SK-N-SH (cell line): ENCODE data around the gene MS4A4A. TPM values are rescaled to one million over a fixed set of nuclear protein-coding genes. Genes with fewer than 3 reads are reported as not detected.

ENCODE experiments used
- CTCF ChIA-PET: fragments of 300-600, 350-600 bp; formaldehyde crosslinking; extraction: SDS; loops from one replicate; lab custom pipeline; 2021; lab: Yijun Ruan, JAX
- POLR2A ChIA-PET: fragments of 350-600 bp; sonication (Branson Sonifier 250); formaldehyde crosslinking; extraction: SDS; loops from one replicate; lab custom pipeline; 2020; ENCODE audit warnings: antibody characterized with exemption, inconsistent platforms; lab: Yijun Ruan, JAX
- DNase-seq: peaks from one replicate; pipeline ENCODE4 v3.0.0; 2012
- H2AFZ ChIP-seq: fragments of 200-600 bp; sonication (generic); 2 replicates; pipeline ENCODE4 v1.8.1; 2016; ENCODE audit warnings: antibody characterized with exemption, mild to moderate bottlenecking, low read depth
- H3F3A ChIP-seq: fragments of 200-600 bp; sonication (generic); replicated peaks from 2 replicates; pipeline ENCODE3; 2016; ENCODE audit warnings: antibody characterized with exemption, mild to moderate bottlenecking; ENCODE audit not compliant: insufficient read depth
- H3K27ac ChIP-seq, 2 experiments: fragments of 200-500 bp in 1 of 2; fragments of 200-600 bp in 1 of 2; sonication (Bioruptor generic) in 1 of 2; sonication (generic), shearing (Covaris generic) in 1 of 2; 2 replicates each; pipeline versions ENCODE4 v1.5.1 to v1.6.1; 2014 to 2016; ENCODE audit warnings: low read depth in 2 of 2, inconsistent platforms in 1 of 2, low read length in 1 of 2, mild to moderate bottlenecking in 1 of 2, mixed read lengths in 1 of 2
- H3K27me3 ChIP-seq: fragments of 200-600 bp; sonication (generic), shearing (Covaris generic); 2 replicates; pipeline ENCODE4 v1.6.1; 2016; ENCODE audit warnings: mixed run types; ENCODE audit not compliant: insufficient read depth
- H3K36me3 ChIP-seq, 2 experiments: fragments of 200-500 bp in 1 of 2; fragments of 200-600 bp in 1 of 2; sonication (Bioruptor generic) in 1 of 2; sonication (generic) in 1 of 2; replicated peaks in 1 of 2; 2 replicates each; pipeline versions ENCODE3 to v1.5.1; 2014 to 2016; ENCODE audit warnings: low read length in 1 of 2, mild to moderate bottlenecking in 1 of 2; ENCODE audit not compliant: insufficient read depth in 2 of 2, control insufficient read depth in 1 of 2
- H3K4me1 ChIP-seq, 2 experiments: fragments of 200-500 bp in 1 of 2; fragments of 200-600 bp in 1 of 2; sonication (Bioruptor generic) in 1 of 2; sonication (generic), shearing (Covaris generic) in 1 of 2; 2 replicates each; pipeline versions ENCODE4 v1.5.1 to v1.6.1; 2014 to 2016; ENCODE audit warnings: low read depth in 1 of 2, low read length in 1 of 2, mixed run types in 1 of 2; ENCODE audit not compliant: insufficient read depth in 2 of 2, control insufficient read depth in 1 of 2
- H3K4me2 ChIP-seq: fragments of 200-600 bp; sonication (generic), shearing (Covaris generic); 2 replicates; pipeline ENCODE4 v1.6.1; 2017; ENCODE audit warnings: mixed run types
- H3K4me3 ChIP-seq, 2 experiments: fragments of 200-500 bp in 1 of 2; fragments of 200-600 bp in 1 of 2; sonication (Bioruptor generic) in 1 of 2; sonication (generic), shearing (Covaris generic) in 1 of 2; 2 replicates each; pipeline versions ENCODE4 v1.5.1 to v1.8.1; 2014 to 2016; ENCODE audit warnings: low read depth in 2 of 2, inconsistent platforms in 1 of 2, low read length in 1 of 2, mild to moderate bottlenecking in 1 of 2, mixed read lengths in 1 of 2, moderate library complexity in 1 of 2
- H3K79me2 ChIP-seq: fragments of 200-600 bp; sonication (generic); 2 replicates; pipeline ENCODE4 v1.8.1; 2017; ENCODE audit warnings: mild to moderate bottlenecking; ENCODE audit not compliant: insufficient read depth
- H3K9ac ChIP-seq: fragments of 200-600 bp; sonication (generic); 2 replicates; pipeline ENCODE4 v1.6.1; 2017; ENCODE audit warnings: mixed run types
- H3K9me2 ChIP-seq: fragments of 200-600 bp; sonication (generic); 2 replicates; pipeline ENCODE4 v1.6.1; 2017; ENCODE audit warnings: mixed run types
- H3K9me3 ChIP-seq: fragments of 200-600 bp; sonication (generic); 2 replicates; pipeline ENCODE4 v1.6.1; 2017; ENCODE audit warnings: mixed run types, mild to moderate bottlenecking, moderate library complexity
- H4K20me1 ChIP-seq: fragments of 200-600 bp; sonication (generic); 2 replicates; pipeline ENCODE4 v1.6.1; 2017; ENCODE audit warnings: mild to moderate bottlenecking, mixed run types; ENCODE audit not compliant: insufficient read depth
- EP300 ChIP-seq, 2 experiments: IDR thresholded peaks; 2 replicates each; pipeline versions ENCODE4 v1.4.0 to v1.6.1; 2012; ENCODE audit warnings: borderline replicate concordance in 1 of 2, low read depth in 1 of 2, low read length in 1 of 2
- FOXM1 ChIP-seq: IDR thresholded peaks from 2 replicates; pipeline ENCODE4 v1.4.0; 2012; ENCODE audit warnings: low read depth, mild to moderate bottlenecking
- GATA2 ChIP-seq: sonication (generic); formaldehyde crosslinking; IDR thresholded peaks from 2 replicates; pipeline ENCODE4 v1.5.0; 2020; ENCODE audit warnings: mild to moderate bottlenecking, missing genetic modification reagents
- MEF2A ChIP-seq: IDR thresholded peaks from 2 replicates; pipeline ENCODE4 v1.4.0; 2012; ENCODE audit warnings: low read depth, borderline replicate concordance
- MXI1 ChIP-seq: IDR thresholded peaks from 2 replicates; pipeline ENCODE4 v1.6.1; 2012; ENCODE audit warnings: mild to moderate bottlenecking, low read depth, low read length, improper control_type of control experiment
- NRF1 ChIP-seq: IDR thresholded peaks from 2 replicates; pipeline ENCODE4 v1.6.1; 2012; ENCODE audit warnings: low read depth, mild to moderate bottlenecking, low read length
- RCOR1 ChIP-seq: fragments of 150-350 bp; IDR thresholded peaks from 2 replicates; pipeline ENCODE4 v1.6.1; 2017; ENCODE audit warnings: antibody characterized with exemption, low read length
- RXRA ChIP-seq: IDR thresholded peaks from 2 replicates; pipeline ENCODE4 v1.4.0; 2012; ENCODE audit warnings: low read depth, mild to moderate bottlenecking, borderline replicate concordance
- SIN3A ChIP-seq: IDR thresholded peaks from 2 replicates; pipeline ENCODE4 v1.6.1; 2012; ENCODE audit warnings: low read depth, mild to moderate bottlenecking, low read length, moderate library complexity, borderline replicate concordance
- TAF1 ChIP-seq: IDR thresholded peaks from 2 replicates; pipeline ENCODE4 v1.6.1; 2012; ENCODE audit warnings: low read depth, mild to moderate bottlenecking, low read length, moderate library complexity, borderline replicate concordance
- TCF12 ChIP-seq: IDR thresholded peaks from 2 replicates; pipeline ENCODE4 v1.4.0; 2012
- TEAD4 ChIP-seq: IDR thresholded peaks from 2 replicates; pipeline ENCODE4 v1.4.0; 2012; ENCODE audit warnings: mild to moderate bottlenecking, borderline replicate concordance; ENCODE audit not compliant: insufficient read depth
- YY1 ChIP-seq: IDR thresholded peaks from 2 replicates; pipeline ENCODE4 v1.4.0; 2012; ENCODE audit warnings: low read depth, mild to moderate bottlenecking
- WGBS: methylation state at CpG from one replicate; pipeline ENCODE4 v1.1.6; 2017; ENCODE audit warnings: low lambda C conversion rate; 5-methylcytosine and 5-hydroxymethylcytosine counted together
- polyA plus RNA-seq, 3 experiments: library from polyadenylated mRNA; depleted of rRNA; stranded (reverse); fragments of >200 nt; gene quantifications; 2 replicates each; pipeline ENCODE4 v1.2.3, GENCODE V29; 2012
- TF ChIP-seq, protein P1 (sequence below): IDR thresholded peaks from 2 replicates; pipeline ENCODE4 v1.6.1; 2012; ENCODE audit warnings: mild to moderate bottlenecking, low read depth, low read length, moderate library complexity
- TF ChIP-seq, protein P2 (sequence below): IDR thresholded peaks from 2 replicates; pipeline ENCODE4 v1.4.0; 2012; ENCODE audit warnings: low read depth
- TF ChIP-seq, protein P3 (sequence below): fragments of 200-600 bp; sonication (generic); IDR thresholded peaks from 2 replicates; pipeline ENCODE4 v1.6.1; 2017; ENCODE audit warnings: antibody characterized with exemption, mild to moderate bottlenecking, moderate library complexity
- TF ChIP-seq, protein P4 (sequence below): fragments of 150-350 bp; IDR thresholded peaks from 2 replicates; pipeline ENCODE4 v1.6.1; 2016; ENCODE audit warnings: mild to moderate bottlenecking, low read depth, low read length

MS4A4A gene
- polyA plus RNA-seq, 1 of the 3 experiments (the other 2 are of a cell fraction) = not detected

GRCh38 chr11:60310407-60310998, 30.0 kb downstream of the MS4A4A start:
- H3K4me1 ChIP-seq = no peaks in the 10 kb centered on the region
- no peaks in the 10 kb centered on the region for H3K36me3 ChIP-seq
- H3K9ac ChIP-seq = no peak overlapping the region
- H4K20me1 ChIP-seq = no peaks in the 10 kb centered on the region
- WGBS = 0% methylated on average over 5 of the region's 5 CpGs
- POLR2A ChIA-PET = no interaction called here
- no peaks in the 10 kb centered on the region for H3K9me3 ChIP-seq
- no peaks in the 10 kb centered on the region for H3K79me2 ChIP-seq
- H3K9me2 ChIP-seq = no peaks in the 10 kb centered on the region
- TF ChIP-seq, protein P1, sequence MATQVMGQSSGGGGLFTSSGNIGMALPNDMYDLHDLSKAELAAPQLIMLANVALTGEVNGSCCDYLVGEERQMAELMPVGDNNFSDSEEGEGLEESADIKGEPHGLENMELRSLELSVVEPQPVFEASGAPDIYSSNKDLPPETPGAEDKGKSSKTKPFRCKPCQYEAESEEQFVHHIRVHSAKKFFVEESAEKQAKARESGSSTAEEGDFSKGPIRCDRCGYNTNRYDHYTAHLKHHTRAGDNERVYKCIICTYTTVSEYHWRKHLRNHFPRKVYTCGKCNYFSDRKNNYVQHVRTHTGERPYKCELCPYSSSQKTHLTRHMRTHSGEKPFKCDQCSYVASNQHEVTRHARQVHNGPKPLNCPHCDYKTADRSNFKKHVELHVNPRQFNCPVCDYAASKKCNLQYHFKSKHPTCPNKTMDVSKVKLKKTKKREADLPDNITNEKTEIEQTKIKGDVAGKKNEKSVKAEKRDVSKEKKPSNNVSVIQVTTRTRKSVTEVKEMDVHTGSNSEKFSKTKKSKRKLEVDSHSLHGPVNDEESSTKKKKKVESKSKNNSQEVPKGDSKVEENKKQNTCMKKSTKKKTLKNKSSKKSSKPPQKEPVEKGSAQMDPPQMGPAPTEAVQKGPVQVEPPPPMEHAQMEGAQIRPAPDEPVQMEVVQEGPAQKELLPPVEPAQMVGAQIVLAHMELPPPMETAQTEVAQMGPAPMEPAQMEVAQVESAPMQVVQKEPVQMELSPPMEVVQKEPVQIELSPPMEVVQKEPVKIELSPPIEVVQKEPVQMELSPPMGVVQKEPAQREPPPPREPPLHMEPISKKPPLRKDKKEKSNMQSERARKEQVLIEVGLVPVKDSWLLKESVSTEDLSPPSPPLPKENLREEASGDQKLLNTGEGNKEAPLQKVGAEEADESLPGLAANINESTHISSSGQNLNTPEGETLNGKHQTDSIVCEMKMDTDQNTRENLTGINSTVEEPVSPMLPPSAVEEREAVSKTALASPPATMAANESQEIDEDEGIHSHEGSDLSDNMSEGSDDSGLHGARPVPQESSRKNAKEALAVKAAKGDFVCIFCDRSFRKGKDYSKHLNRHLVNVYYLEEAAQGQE = no peak
- no peak for TF ChIP-seq RCOR1
- TF ChIP-seq MXI1 = no peak
- no peak for TF ChIP-seq TCF12
- no peak for TF ChIP-seq TEAD4
- TF ChIP-seq MEF2A = no peak
- no peak for TF ChIP-seq GATA2 (CRISPR knock-in tag)
- TF ChIP-seq, all 33 proteins: peak for 0
- CTCF ChIA-PET = no interaction called here
- no peak overlapping the region for H3K4me2 ChIP-seq
- no peak overlapping the region for H2AFZ ChIP-seq
- no peak overlapping the region for H3K27ac ChIP-seq
- H3K4me3 ChIP-seq = no peak overlapping the region
- H3K27me3 ChIP-seq = no peaks in the 10 kb centered on the region
- no peaks in the 10 kb centered on the region for H3F3A ChIP-seq
- no peak for DNase-seq

GRCh38 chr11:60314635-60315321, 34.3 kb downstream of the MS4A4A start:
- H3K4me2 ChIP-seq = no peak overlapping the region
- no peak overlapping the region for H2AFZ ChIP-seq
- no peaks in the 10 kb centered on the region for H3K4me1 ChIP-seq
- H3K79me2 ChIP-seq = no peaks in the 10 kb centered on the region
- H4K20me1 ChIP-seq = no peaks in the 10 kb centered on the region
- ChIA-PET POLR2A (no interaction called here), CTCF (interaction anchor here (1.0 to 1.2 kb wide), 2 partner anchors 19 to 49 kb away, joined by 3 read pairs; no protein-coding TSS in a partner anchor)
- 2% methylated on average over 2 of the region's 2 CpGs for WGBS
- no peak overlapping the region for H3K9ac ChIP-seq
- no peaks in the 10 kb centered on the region for H3K9me3 ChIP-seq
- H3K9me2 ChIP-seq = no peaks in the 10 kb centered on the region
- H3F3A ChIP-seq = no peaks in the 10 kb centered on the region
- DNase-seq = no peak
- H3K4me3 ChIP-seq = no peak overlapping the region
- no peaks in the 10 kb centered on the region for H3K27me3 ChIP-seq
- H3K36me3 ChIP-seq = no peaks in the 10 kb centered on the region
- no peak overlapping the region for H3K27ac ChIP-seq
- TF ChIP-seq TAF1 = no peak
- no peak for TF ChIP-seq MXI1
- no peak for TF ChIP-seq EP300 (IDR thresholded peaks at IDR 0.05; ENCODE audit: borderline replicate concordance in 1 of 2, low read depth in 1 of 2, low read length in 1 of 2)
- TF ChIP-seq, protein P2, sequence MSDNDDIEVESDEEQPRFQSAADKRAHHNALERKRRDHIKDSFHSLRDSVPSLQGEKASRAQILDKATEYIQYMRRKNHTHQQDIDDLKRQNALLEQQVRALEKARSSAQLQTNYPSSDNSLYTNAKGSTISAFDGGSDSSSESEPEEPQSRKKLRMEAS = no peak
- TF ChIP-seq RXRA = no peak
- TF ChIP-seq YY1 = no peak
- TF ChIP-seq, protein P3, sequence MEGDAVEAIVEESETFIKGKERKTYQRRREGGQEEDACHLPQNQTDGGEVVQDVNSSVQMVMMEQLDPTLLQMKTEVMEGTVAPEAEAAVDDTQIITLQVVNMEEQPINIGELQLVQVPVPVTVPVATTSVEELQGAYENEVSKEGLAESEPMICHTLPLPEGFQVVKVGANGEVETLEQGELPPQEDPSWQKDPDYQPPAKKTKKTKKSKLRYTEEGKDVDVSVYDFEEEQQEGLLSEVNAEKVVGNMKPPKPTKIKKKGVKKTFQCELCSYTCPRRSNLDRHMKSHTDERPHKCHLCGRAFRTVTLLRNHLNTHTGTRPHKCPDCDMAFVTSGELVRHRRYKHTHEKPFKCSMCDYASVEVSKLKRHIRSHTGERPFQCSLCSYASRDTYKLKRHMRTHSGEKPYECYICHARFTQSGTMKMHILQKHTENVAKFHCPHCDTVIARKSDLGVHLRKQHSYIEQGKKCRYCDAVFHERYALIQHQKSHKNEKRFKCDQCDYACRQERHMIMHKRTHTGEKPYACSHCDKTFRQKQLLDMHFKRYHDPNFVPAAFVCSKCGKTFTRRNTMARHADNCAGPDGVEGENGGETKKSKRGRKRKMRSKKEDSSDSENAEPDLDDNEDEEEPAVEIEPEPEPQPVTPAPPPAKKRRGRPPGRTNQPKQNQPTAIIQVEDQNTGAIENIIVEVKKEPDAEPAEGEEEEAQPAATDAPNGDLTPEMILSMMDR = no peak
- TF ChIP-seq, protein P4, sequence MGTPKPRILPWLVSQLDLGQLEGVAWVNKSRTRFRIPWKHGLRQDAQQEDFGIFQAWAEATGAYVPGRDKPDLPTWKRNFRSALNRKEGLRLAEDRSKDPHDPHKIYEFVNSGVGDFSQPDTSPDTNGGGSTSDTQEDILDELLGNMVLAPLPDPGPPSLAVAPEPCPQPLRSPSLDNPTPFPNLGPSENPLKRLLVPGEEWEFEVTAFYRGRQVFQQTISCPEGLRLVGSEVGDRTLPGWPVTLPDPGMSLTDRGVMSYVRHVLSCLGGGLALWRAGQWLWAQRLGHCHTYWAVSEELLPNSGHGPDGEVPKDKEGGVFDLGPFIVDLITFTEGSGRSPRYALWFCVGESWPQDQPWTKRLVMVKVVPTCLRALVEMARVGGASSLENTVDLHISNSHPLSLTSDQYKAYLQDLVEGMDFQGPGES = no peak
- no peak for TF ChIP-seq GATA2 (CRISPR knock-in tag)
- TF ChIP-seq FOXM1 = no peak
- no peak for TF ChIP-seq NRF1
- TF ChIP-seq SIN3A = no peak
